Smooth muscle cell (in vitro differentiated cells): Measurements from ENCODE around the gene CCNC. TPM values are rescaled to one million over a fixed set of nuclear protein-coding genes. Genes with fewer than 3 reads are reported as not detected.

Source experiments
- DNase-seq: peaks from one replicate; lab custom pipeline; 2025; ENCODE audit not compliant: unreplicated experiment; lab: John Stamatoyannopoulos, UW
- H2AFZ ChIP-seq: fragments of 200-600 bp; sonication (generic); 2 replicates; pipeline ENCODE4 v1.6.0; 2016; ENCODE audit warnings: antibody characterized with exemption, low read depth, mild to moderate bottlenecking
- H3F3A ChIP-seq: fragments of 200-600 bp; sonication (generic); 2 replicates; pipeline ENCODE4 v1.6.0; 2017; ENCODE audit warnings: antibody characterized with exemption, low read depth
- H3K27ac ChIP-seq: fragments of 200-600 bp; sonication (generic); 2 replicates; pipeline ENCODE4 v1.5.1; 2016; ENCODE audit warnings: low read depth, mild to moderate bottlenecking
- H3K27me3 ChIP-seq: fragments of 200-600 bp; sonication (generic); 2 replicates; pipeline ENCODE4 v1.6.1; 2016; ENCODE audit warnings: low read depth, mild to moderate bottlenecking
- H3K36me3 ChIP-seq: fragments of 200-600 bp; sonication (generic); 2 replicates; pipeline ENCODE4 v1.5.1; 2016; ENCODE audit warnings: low read depth
- H3K4me1 ChIP-seq: fragments of 200-600 bp; sonication (generic); 2 replicates; pipeline ENCODE4 v1.5.1; 2016; ENCODE audit warnings: low read depth
- H3K4me2 ChIP-seq: fragments of 200-600 bp; sonication (generic); 2 replicates; pipeline ENCODE4 v1.6.0; 2016; ENCODE audit warnings: mild to moderate bottlenecking
- H3K4me3 ChIP-seq: fragments of 200-600 bp; sonication (generic); 2 replicates; pipeline ENCODE4 v1.5.1; 2016; ENCODE audit warnings: mild to moderate bottlenecking
- H3K79me2 ChIP-seq: fragments of 200-600 bp; sonication (generic); 2 replicates; pipeline ENCODE4 v1.6.0; 2016; ENCODE audit warnings: low read depth, mild to moderate bottlenecking
- H3K9ac ChIP-seq: fragments of 200-600 bp; sonication (generic); 2 replicates; pipeline ENCODE4 v1.6.0; 2016; ENCODE audit warnings: low read depth
- H3K9me3 ChIP-seq: fragments of 200-600 bp; sonication (generic); replicated peaks from 2 replicates; pipeline ENCODE4 v1.5.1; 2016; ENCODE audit warnings: low read depth
- H4K20me1 ChIP-seq: fragments of 200-600 bp; sonication (generic); 2 replicates; pipeline ENCODE4 v1.6.0; 2016; ENCODE audit warnings: low read depth
- WGBS: methylation state at CpG from one replicate; pipeline ENCODE4 v1.1.7; 2016; ENCODE audit warnings: low lambda C conversion rate; 5-methylcytosine and 5-hydroxymethylcytosine counted together
- polyA plus RNA-seq: library from polyadenylated mRNA; unstranded; fragments of >200 nt; fragmentation: Nextera tagmentation; extraction: Ambion mirVana; gene quantifications from 2 replicates; pipeline ENCODE4 v1.2.1, GENCODE V29; 2016
- total RNA-seq: library from RNA; depleted of rRNA; stranded (reverse); fragments of >200 nt; gene quantifications from 2 replicates; pipeline ENCODE4 v1.2.3, GENCODE V29; 2014
- TF ChIP-seq, protein P1 (sequence below): fragments of 200-600 bp; sonication (generic); IDR thresholded peaks from 2 replicates; pipeline ENCODE4 v1.5.1; 2017; ENCODE audit warnings: borderline replicate concordance, mild to moderate bottlenecking, antibody characterized with exemption; ENCODE audit not compliant: insufficient read depth, poor library complexity, severe bottlenecking

The CCNC gene
- total and polyA plus RNA-seq, 2 experiments from 2014 or later, result 53.8 to 67.7 TPM

DNA sequence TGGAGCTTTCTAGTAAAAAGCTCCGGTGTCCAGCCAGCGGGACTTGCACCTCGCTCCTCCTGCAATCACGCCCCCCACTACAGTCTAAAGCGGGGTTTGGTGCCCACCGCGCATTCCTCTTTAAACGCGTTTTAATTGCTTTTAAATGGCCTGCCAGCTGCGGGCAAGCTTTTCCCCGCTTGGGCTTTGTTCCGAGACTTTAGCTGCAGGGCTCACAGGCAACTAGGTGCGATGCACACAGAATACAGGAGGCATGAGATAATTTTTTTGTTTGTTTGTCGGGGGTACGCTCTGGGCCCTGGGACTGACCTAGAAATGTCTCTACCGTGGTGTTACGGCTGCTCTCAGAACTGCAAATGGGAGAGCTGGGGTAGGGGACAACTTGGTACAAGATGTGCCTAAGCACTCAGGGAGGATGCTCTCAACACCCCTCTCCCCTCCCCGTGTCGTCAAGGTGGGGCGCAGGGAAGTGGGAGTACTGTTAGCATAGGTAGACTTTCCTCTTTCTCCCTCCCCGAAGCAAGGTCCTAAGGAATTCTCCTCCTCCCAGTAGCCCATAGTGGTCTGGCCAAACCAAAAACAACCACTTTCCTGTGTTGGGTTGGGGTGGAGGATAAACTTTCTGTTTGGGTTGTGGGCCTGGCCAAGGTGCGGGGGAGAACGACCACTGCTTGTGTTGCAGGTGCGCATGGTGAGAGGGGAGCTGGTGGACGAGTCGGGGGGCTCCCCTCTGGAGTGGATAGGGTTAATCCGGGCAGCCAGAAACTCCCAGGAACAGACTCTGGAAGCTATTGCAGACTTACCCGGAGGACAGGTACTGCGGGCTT, 39.8 kb upstream of the CCNC start:
- H3K4me1 ChIP-seq, result peaks cover 13% of the 10 kb centered on the region
- no peaks in the 10 kb centered on the region for H3K36me3 ChIP-seq
- no peak overlapping the region for H2AFZ ChIP-seq
- H3K27me3 ChIP-seq, result peaks cover 100% of the 10 kb centered on the region
- no peak overlapping the region for H3K9ac ChIP-seq
- TF ChIP-seq, protein P1, sequence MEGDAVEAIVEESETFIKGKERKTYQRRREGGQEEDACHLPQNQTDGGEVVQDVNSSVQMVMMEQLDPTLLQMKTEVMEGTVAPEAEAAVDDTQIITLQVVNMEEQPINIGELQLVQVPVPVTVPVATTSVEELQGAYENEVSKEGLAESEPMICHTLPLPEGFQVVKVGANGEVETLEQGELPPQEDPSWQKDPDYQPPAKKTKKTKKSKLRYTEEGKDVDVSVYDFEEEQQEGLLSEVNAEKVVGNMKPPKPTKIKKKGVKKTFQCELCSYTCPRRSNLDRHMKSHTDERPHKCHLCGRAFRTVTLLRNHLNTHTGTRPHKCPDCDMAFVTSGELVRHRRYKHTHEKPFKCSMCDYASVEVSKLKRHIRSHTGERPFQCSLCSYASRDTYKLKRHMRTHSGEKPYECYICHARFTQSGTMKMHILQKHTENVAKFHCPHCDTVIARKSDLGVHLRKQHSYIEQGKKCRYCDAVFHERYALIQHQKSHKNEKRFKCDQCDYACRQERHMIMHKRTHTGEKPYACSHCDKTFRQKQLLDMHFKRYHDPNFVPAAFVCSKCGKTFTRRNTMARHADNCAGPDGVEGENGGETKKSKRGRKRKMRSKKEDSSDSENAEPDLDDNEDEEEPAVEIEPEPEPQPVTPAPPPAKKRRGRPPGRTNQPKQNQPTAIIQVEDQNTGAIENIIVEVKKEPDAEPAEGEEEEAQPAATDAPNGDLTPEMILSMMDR, result no peak
- 7% methylated on average over 29 of the region's 29 CpGs for WGBS
- no peak for DNase-seq
- H3F3A ChIP-seq, result no peaks in the 10 kb centered on the region
- H4K20me1 ChIP-seq, result no peaks in the 10 kb centered on the region
- no peaks in the 10 kb centered on the region for H3K9me3 ChIP-seq
- no peak overlapping the region for H3K4me2 ChIP-seq
- no peaks in the 10 kb centered on the region for H3K79me2 ChIP-seq
- H3K27ac ChIP-seq, result no peak overlapping the region
- no peak overlapping the region for H3K4me3 ChIP-seq

DNA sequence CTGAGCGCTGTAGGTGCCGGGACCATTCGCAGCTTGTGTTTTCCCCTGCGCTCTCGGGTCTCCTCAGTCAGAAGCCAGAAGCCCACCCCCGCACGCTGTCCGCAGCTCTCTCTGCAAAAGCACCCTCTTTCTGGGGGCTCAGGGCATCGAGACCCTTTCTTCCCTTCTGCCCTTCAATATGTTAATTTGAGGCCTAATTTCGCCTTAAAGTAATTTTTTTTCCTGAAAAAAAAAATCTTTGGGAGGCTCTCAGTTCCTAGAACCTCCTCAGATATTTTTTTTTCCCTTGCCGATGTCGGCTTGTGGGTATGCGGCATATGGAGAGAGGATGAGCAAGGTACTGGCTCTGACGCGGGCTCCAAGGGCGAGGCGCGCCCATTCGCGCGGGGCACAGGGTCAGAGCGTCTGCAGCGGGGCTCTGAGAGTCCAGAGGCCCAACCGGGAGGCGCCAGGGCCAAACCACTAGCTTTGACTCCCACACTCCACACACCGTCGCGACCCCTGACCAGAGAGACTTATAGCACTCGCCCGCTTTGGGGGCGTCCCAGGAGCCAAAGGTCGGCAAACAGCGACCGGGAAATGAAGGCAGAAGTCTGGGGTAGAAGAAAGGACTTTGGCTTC, 39.1 kb upstream of the CCNC start:
- H3K27ac ChIP-seq, result no peak overlapping the region
- DNase-seq, result no peak
- H3K4me1 ChIP-seq, result peaks cover 17% of the 10 kb centered on the region
- H3K9me3 ChIP-seq, result no peaks in the 10 kb centered on the region
- no peak overlapping the region for H3K4me2 ChIP-seq
- no peaks in the 10 kb centered on the region for H4K20me1 ChIP-seq
- H3K79me2 ChIP-seq, result no peaks in the 10 kb centered on the region
- H3K36me3 ChIP-seq, result no peaks in the 10 kb centered on the region
- 7% methylated on average over 32 of the region's 34 CpGs for WGBS
- TF ChIP-seq, protein P1, result no peak
- H3K9ac ChIP-seq, result no peak overlapping the region
- peaks cover 100% of the 10 kb centered on the region for H3K27me3 ChIP-seq
- H3F3A ChIP-seq, result no peaks in the 10 kb centered on the region
- H2AFZ ChIP-seq, result no peak overlapping the region
- no peak overlapping the region for H3K4me3 ChIP-seq

DNA sequence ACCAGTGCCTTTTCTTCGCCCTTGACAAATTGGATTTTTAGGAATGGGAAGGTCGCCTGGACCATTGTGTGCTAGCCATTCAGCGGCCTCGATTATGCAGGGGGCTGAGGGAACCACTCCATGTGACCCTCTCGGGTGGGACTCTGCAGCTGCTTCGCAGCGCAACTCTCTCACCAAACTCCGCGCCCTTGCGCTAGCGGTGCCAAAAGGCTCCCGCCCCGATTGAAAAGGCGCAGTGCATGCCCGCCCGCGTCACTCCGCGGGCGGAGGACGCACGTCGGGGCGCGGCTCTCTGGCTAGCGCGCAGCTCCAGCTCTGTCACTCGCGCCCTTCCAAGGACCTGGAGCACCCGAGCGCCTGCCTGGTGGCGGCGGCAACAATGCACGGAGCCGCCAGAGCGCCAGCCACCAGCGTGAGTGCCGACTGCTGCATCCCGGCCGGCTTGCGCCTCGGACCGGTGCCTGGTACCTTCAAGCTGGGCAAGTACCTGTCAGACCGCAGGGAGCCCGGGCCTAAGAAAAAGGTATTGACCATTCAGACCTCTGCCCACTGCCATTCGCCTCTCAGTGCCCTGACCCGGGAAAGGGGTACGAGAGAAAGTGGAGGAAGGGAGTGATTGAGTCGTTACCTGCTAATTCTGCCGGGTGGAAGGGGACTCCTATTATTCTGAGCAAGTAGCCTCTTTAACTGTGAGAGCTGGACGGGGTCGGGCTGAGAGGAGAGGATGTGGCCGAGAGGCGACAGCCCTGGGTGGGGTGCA, 38.4 kb upstream of the CCNC start, which contains the start of gene PRDM13:
Gene PRDM13, plus strand, starts transcription at position 178 of the 760 bp plus-strand sequence. Its CDS starts 202 bp downstream, at position 380.
- Histone ChIP-seq H3K36me3 (no peaks in the 10 kb centered on the region), H3K4me1 (peaks cover 17% of the 10 kb centered on the region), H3K27me3 (peaks cover 100% of the 10 kb centered on the region), H3K9ac (no peak within 1 kb of the TSS), H4K20me1 (no peaks in the 10 kb centered on the region), H3K9me3 (no peaks in the 10 kb centered on the region), H3K79me2 (no peaks in the 10 kb centered on the region), H3K27ac (no peak within 1 kb of the TSS), H3F3A (no peaks in the 10 kb centered on the region), H3K4me2 (no peak within 1 kb of the TSS), H3K4me3 (no peak within 1 kb of the TSS), H2AFZ (no peak within 1 kb of the TSS)
- DNase-seq, result no peak
- TF ChIP-seq, protein P1, result no peak
- WGBS, result 2% methylated on average over 47 of the region's 54 CpGs
